Epithelial cell of proximal tubule (primary cell): ENCODE data around the gene FOXE1. TPM values are rescaled to one million over a fixed set of nuclear protein-coding genes. Genes with fewer than 3 reads are reported as not detected.

Source experiments
- DNase-seq: peaks from one replicate; pipeline ENCODE4 v3.0.0-alpha.2; 2011; ENCODE audit warnings: low read depth
- H3K4me3 ChIP-seq: 2 replicates; pipeline ENCODE4 v1.5.1; 2011; ENCODE audit warnings: low read depth, mild to moderate bottlenecking, low read length
- CTCF ChIP-seq: conservative IDR thresholded peaks from 2 replicates; pipeline ENCODE4 v1.5.1; 2012; ENCODE audit warnings: low read depth, mild to moderate bottlenecking, low read length
- total RNA-seq: library from RNA; depleted of rRNA; stranded (reverse); fragments of >200 nt; gene quantifications from 2 replicates; pipeline ENCODE4 v1.2.3, GENCODE V29; 2015

Gene FOXE1
- total RNA-seq, 1 donor from 2014 or later, result 0.35 TPM

GRCh38 chr9:97900738-97901565 lies 47.9 kb downstream of the FOXE1 start:
- peak; percentile 90 for TF ChIP-seq CTCF
- H3K4me3 ChIP-seq, result no peak overlapping the region
- no peak for DNase-seq

- no peak overlapping the region for H3K4me3 ChIP-seq
- no peak for DNase-seq
- TF ChIP-seq CTCF, result no peak
These were observed 50.2 kb downstream of the FOXE1 start for GRCh38 chr9:97903177-97903576.

GRCh38 chr9:97904725-97905124 lies 51.7 kb downstream of the FOXE1 start:
- H3K4me3 ChIP-seq, result no peak overlapping the region
- no peak for DNase-seq
- TF ChIP-seq CTCF, result no peak

GRCh38 chr9:97905228-97905627 lies 52.2 kb downstream of the FOXE1 start:
- no peak for TF ChIP-seq CTCF
- H3K4me3 ChIP-seq, result no peak overlapping the region
- DNase-seq, result no peak

Other genes with a start within 250 kb of the FOXE1 start
- gene TSTD2, start 219.9 kb upstream of the FOXE1 start, total RNA-seq, result 12.7 and 21.9 TPM in 2 replicates
- 26.7 and 34.1 TPM in 2 replicates for gene NCBP1, start 219.4 kb upstream of the FOXE1 start, total RNA-seq
- 4.7 and 7.6 TPM in 2 replicates for gene XPA, start 155.9 kb upstream of the FOXE1 start, total RNA-seq
- gene TRMO, start 69.3 kb downstream of the FOXE1 start, total RNA-seq, result 12.2 and 18.2 TPM in 2 replicates
- gene HEMGN, start 84.9 kb downstream of the FOXE1 start, total RNA-seq, result not detected in 2 replicates
- gene ANP32B, start 130.1 kb downstream of the FOXE1 start, total RNA-seq, result 35.8 and 39.2 TPM in 2 replicates
- 117 and 147 TPM in 2 replicates for gene NANS, start 203.5 kb downstream of the FOXE1 start, total RNA-seq